ENCODE data around the gene GNAO1. TPM values are rescaled to one million over a fixed set of nuclear protein-coding genes. Genes with fewer than 3 reads are reported as not detected.

Gene GNAO1
- total RNA-seq, 1 experiment from 2014 or later: under 0.01 TPM

- no peak for DNase-seq (ENCODE audit: low read depth)
Observed at GRCh38 chr16:56311208-56312027, 120.1 kb downstream of the GNAO1 start.

- DNase-seq (ENCODE audit: low read depth): no peak
Observed at GRCh38 chr16:56312028-56312300, 120.7 kb downstream of the GNAO1 start.

GRCh38 chr16:56312556-56312955, 121.3 kb downstream of the GNAO1 start:
- no peak for DNase-seq (ENCODE audit: low read depth)

- no peak for DNase-seq (ENCODE audit: low read depth)
Observed at GRCh38 chr16:56314244-56314850, 123.1 kb downstream of the GNAO1 start.

- no peak for DNase-seq (ENCODE audit: low read depth)
Observed at GRCh38 chr16:56315955-56316354, 124.7 kb downstream of the GNAO1 start.

GRCh38 chr16:56316545-56316944, 125.3 kb downstream of the GNAO1 start:
- DNase-seq (ENCODE audit: low read depth): no peak

GRCh38 chr16:56317998-56318826, 126.9 kb downstream of the GNAO1 start:
- DNase-seq (ENCODE audit: low read depth): peak; percentile 67

GRCh38 chr16:56318827-56319140, 127.5 kb downstream of the GNAO1 start:
- DNase-seq (ENCODE audit: low read depth): no peak

- DNase-seq (ENCODE audit: low read depth): no peak
Observed at GRCh38 chr16:56319376-56319775, 128.1 kb downstream of the GNAO1 start.

GRCh38 chr16:56320056-56320455, 128.8 kb downstream of the GNAO1 start:
- DNase-seq (ENCODE audit: low read depth): no peak

GRCh38 chr16:56320811-56321558, 129.7 kb downstream of the GNAO1 start:
- no peak for DNase-seq (ENCODE audit: low read depth)

GRCh38 chr16:56321571-56321970, 130.3 kb downstream of the GNAO1 start:
- no peak for DNase-seq (ENCODE audit: low read depth)

GRCh38 chr16:56324406-56324805, 133.1 kb downstream of the GNAO1 start:
- no peak for DNase-seq (ENCODE audit: low read depth)

- DNase-seq (ENCODE audit: low read depth): no peak
Observed at GRCh38 chr16:56325956-56326355, 134.7 kb downstream of the GNAO1 start.

- DNase-seq (ENCODE audit: low read depth): no peak
Observed at GRCh38 chr16:56327071-56327928, 136.0 kb downstream of the GNAO1 start.

- DNase-seq (ENCODE audit: low read depth): no peak
Observed at GRCh38 chr16:56327929-56328258, 136.6 kb downstream of the GNAO1 start.

- DNase-seq (ENCODE audit: low read depth): no peak
Observed at GRCh38 chr16:56328276-56329022, 137.2 kb downstream of the GNAO1 start.

GRCh38 chr16:56329887-56330286, 138.6 kb downstream of the GNAO1 start:
- no peak for DNase-seq (ENCODE audit: low read depth)

- no peak for DNase-seq (ENCODE audit: low read depth)
Observed at GRCh38 chr16:56330476-56330875, 139.2 kb downstream of the GNAO1 start.

GRCh38 chr16:56331399-56331798, 140.1 kb downstream of the GNAO1 start:
- no peak for DNase-seq (ENCODE audit: low read depth)
